Gastrocnemius medialis (tissue), 4 donors: ENCODE measurements around the gene USP31. TPM values are rescaled to one million over a fixed set of nuclear protein-coding genes. Genes with fewer than 3 reads are reported as not detected.

Experiments used
- ATAC-seq, 2 donors: fragments of 150-250 bp; one replicate each; pipeline ENCODE4 v1.9.1; 2016
- DNase-seq, 2 donors: peaks; one replicate each; pipeline ENCODE4 v3.0.0-alpha.2; 2019
- H3K27ac ChIP-seq, 4 donors: fragments of 200-600 bp; sonication (generic); 1 replicate in 1 of 4; 2 replicates in 3 of 4; pipeline ENCODE4 v1.5.1; 2016 to 2018; ENCODE audit warnings: mild to moderate bottlenecking in 2 of 4, moderate library complexity in 1 of 4
- H3K27me3 ChIP-seq, 3 donors: fragments of 200-600 bp; sonication (generic) in 2 of 3; 1 replicate in 1 of 3; 2 replicates in 2 of 3; pipeline versions ENCODE4 v1.5.1 to v1.6.0; 2016 to 2019; ENCODE audit warnings: mild to moderate bottlenecking in 1 of 3, moderate library complexity in 1 of 3
- H3K36me3 ChIP-seq, 2 donors: fragments of 200-600 bp; sonication (generic) in 1 of 2; one replicate each; pipeline ENCODE4 v1.5.1; 2017 to 2018
- H3K4me1 ChIP-seq, 2 donors: fragments of 200-600 bp; sonication (generic) in 1 of 2; one replicate each; pipeline ENCODE4 v1.5.1; 2016 to 2017; ENCODE audit warnings: mild to moderate bottlenecking in 2 of 2
- H3K4me3 ChIP-seq, 4 donors: fragments of 200-600 bp; sonication (generic) in 3 of 4; 1 replicate in 1 of 4; 2 replicates in 3 of 4; pipeline ENCODE4 v1.5.1; 2016 to 2019; ENCODE audit warnings: mild to moderate bottlenecking in 2 of 4
- H3K9me3 ChIP-seq, 3 donors: fragments of 200-600 bp; sonication (generic) in 2 of 3; 1 replicate in 1 of 3; 2 replicates in 2 of 3; pipeline ENCODE4 v1.5.1; 2016 to 2019
- POLR2A ChIP-seq, 2 donors: fragments of 450-650 bp; IDR thresholded peaks; one replicate each; pipeline ENCODE4 v1.6.1; 2017; ENCODE audit warnings: antibody characterized with exemption in 2 of 2, mild to moderate bottlenecking in 2 of 2, moderate library complexity in 2 of 2
- in situ Hi-C, 4 donors: fragments of 200-750 bp; cut with MboI; loops; one replicate each; pipeline versions ENCODE4 v1.15.0 to v1.8.0; 2017; ENCODE audit warnings: low sequenced_read_pairs in 4 of 4
- intact Hi-C: fragments of 100-400 bp; cut with DNase I; formaldehyde crosslinking; loops from one replicate; pipeline ENCODE4 v1.15.1; 2023; ENCODE audit warnings: low total_unique reads
- total RNA-seq, 4 donors: library from RNA; depleted of rRNA; stranded (reverse); fragments of >200 nt; gene quantifications; one replicate each; pipeline versions ENCODE4 v1.1.0 to v1.2.3, GENCODE V29; 2016
- TF ChIP-seq, protein P1 (sequence below), 5 experiments: fragments of 450-650 bp in 3 of 5; fragments of 200-600 bp in 2 of 5; sonication (generic) in 2 of 5; IDR thresholded peaks in 4 of 5; conservative IDR thresholded peaks in 1 of 5; 1 replicate in 4 of 5; 2 replicates in 1 of 5; pipeline ENCODE4 v1.5.1; 2016 to 2019; ENCODE audit warnings: antibody characterized with exemption in 5 of 5, mild to moderate bottlenecking in 3 of 5, moderate library complexity in 3 of 5

USP31 gene
- total RNA-seq, 4 donors from 2014 or later = 13.2 to 23.3 (median 18.7) TPM

DNA sequence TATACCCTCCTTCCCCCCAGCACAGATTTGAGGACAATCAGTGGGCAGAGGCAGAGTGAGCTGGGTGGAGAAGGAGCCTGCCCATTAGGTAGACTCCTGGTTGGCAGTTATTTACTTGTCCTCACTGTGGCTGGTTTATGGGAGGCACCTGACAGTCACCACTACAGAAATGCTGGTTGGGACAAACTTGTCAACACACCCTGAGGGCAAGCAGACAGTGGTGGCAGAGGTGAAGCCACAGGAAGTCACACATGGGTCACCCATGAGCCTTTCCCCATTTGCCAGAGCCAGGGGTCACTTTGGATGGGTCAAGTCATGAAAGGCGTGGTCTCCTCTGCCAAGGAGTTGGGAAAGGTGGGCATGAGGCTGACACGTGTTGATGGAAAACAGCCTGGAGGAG, 39.7 kb upstream of the USP31 start:
- H3K27me3 ChIP-seq = peaks cover 0 to 13% (median 13%) of the 10 kb centered on the region in 3 donors
- peaks cover 0 to 6% of the 10 kb centered on the region in 2 donors for H3K4me1 ChIP-seq
- intact Hi-C loops = no loop called here
- in situ Hi-C loops = no loop called here
- H3K4me3 ChIP-seq = no peak overlapping the region
- DNase-seq = no peak
- no peak overlapping the region for H3K27ac ChIP-seq
- TF ChIP-seq POLR2A (IDR thresholded peaks at IDR 0.05) = no peak
- TF ChIP-seq, protein P1, sequence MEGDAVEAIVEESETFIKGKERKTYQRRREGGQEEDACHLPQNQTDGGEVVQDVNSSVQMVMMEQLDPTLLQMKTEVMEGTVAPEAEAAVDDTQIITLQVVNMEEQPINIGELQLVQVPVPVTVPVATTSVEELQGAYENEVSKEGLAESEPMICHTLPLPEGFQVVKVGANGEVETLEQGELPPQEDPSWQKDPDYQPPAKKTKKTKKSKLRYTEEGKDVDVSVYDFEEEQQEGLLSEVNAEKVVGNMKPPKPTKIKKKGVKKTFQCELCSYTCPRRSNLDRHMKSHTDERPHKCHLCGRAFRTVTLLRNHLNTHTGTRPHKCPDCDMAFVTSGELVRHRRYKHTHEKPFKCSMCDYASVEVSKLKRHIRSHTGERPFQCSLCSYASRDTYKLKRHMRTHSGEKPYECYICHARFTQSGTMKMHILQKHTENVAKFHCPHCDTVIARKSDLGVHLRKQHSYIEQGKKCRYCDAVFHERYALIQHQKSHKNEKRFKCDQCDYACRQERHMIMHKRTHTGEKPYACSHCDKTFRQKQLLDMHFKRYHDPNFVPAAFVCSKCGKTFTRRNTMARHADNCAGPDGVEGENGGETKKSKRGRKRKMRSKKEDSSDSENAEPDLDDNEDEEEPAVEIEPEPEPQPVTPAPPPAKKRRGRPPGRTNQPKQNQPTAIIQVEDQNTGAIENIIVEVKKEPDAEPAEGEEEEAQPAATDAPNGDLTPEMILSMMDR (IDR thresholded peaks at IDR 0.05 in 4 of 5, conservative IDR thresholded peaks at IDR 0.05 in 1 of 5) = no peak
- no peak for ATAC-seq
- H3K9me3 ChIP-seq = no peaks in the 10 kb centered on the region
- H3K36me3 ChIP-seq = no peaks in the 10 kb centered on the region

DNA sequence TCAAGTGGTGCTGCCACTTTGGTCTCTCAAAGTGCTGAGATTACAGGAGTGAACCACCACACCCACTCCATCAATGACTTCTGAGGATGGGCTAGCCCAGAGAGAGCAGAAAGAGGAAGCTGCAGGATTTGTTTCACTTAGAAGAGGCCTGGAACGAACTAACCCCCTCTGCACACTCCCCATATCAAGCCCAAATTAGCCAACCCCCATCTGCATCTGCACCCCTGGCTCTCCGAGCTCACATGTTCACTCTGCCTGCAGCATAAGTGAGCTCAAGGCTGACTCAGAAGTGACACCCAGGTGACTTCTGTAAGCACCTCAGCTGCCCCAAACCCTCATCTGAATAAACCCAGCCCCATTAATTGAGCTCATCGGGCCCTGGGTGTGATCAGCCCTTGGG, 38.1 kb upstream of the USP31 start:
- no peaks in the 10 kb centered on the region for H3K36me3 ChIP-seq
- H3K27ac ChIP-seq = no peak overlapping the region
- intact Hi-C loops = no loop called here
- TF ChIP-seq, protein P1 (IDR thresholded peaks at IDR 0.05 in 4 of 5, conservative IDR thresholded peaks at IDR 0.05 in 1 of 5) = no peak
- TF ChIP-seq POLR2A (IDR thresholded peaks at IDR 0.05) = no peak
- no peak overlapping the region for H3K4me3 ChIP-seq
- H3K27me3 ChIP-seq = peaks cover 9 to 28% (median 24%) of the 10 kb centered on the region in 3 donors
- H3K9me3 ChIP-seq = no peaks in the 10 kb centered on the region
- H3K4me1 ChIP-seq = peaks cover 7 to 13% of the 10 kb centered on the region in 2 donors
- DNase-seq = no peak
- no peak for ATAC-seq
- in situ Hi-C loops = no loop called here

DNA sequence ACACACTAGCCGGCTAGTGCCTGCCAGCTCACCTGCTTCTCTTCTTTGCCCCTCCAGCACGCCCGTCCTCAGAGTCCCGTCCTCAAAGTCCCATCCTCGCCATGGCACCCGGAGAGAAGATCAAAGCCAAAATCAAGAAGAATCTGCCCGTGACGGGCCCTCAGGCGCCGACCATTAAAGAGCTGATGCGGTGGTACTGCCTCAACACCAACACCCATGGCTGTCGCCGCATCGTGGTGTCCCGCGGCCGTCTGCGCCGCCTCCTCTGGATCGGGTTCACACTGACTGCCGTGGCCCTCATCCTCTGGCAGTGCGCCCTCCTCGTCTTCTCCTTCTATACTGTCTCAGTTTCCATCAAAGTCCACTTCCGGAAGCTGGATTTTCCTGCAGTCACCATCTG, 36.9 kb upstream of the USP31 start:
- H3K27me3 ChIP-seq = peaks cover 15 to 33% (median 30%) of the 10 kb centered on the region in 3 donors

DNA sequence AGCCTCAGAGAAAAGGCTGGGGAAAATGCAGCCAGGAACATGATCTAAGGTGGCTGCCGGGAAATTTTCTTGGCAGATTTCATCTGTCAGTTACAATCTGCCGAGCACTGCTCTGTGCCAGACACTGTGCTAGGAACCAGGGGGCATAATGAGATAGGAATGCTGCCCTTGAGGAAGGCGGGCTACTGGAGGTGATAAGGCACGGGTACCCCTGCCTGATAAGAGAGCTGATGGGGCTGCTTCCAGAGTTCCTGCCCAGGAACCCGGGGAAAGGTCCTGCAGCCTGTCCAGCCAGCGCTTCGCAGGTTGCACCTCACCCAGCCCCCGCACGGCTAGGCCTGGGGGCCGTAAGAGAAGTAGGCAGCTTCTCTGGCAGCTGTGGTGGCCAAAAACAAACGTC, 36.4 kb upstream of the USP31 start:
- peaks cover 7 to 16% of the 10 kb centered on the region in 2 donors for H3K4me1 ChIP-seq
- no peak overlapping the region for H3K27ac ChIP-seq
- no peaks in the 10 kb centered on the region for H3K36me3 ChIP-seq
- H3K4me3 ChIP-seq = no peak overlapping the region
- H3K9me3 ChIP-seq = no peaks in the 10 kb centered on the region
- DNase-seq = no peak
- TF ChIP-seq POLR2A (IDR thresholded peaks at IDR 0.05) = no peak
- TF ChIP-seq, protein P1 (IDR thresholded peaks at IDR 0.05 in 4 of 5, conservative IDR thresholded peaks at IDR 0.05 in 1 of 5) = no peak
- peaks cover 18 to 33% (median 30%) of the 10 kb centered on the region in 3 donors for H3K27me3 ChIP-seq
- no peak for ATAC-seq
- intact Hi-C loops (no loop called here), in situ Hi-C loops (no loop called here)

More for the DNA sequence above, 36.9 kb upstream of the USP31 start:
- no peak for TF ChIP-seq POLR2A (IDR thresholded peaks at IDR 0.05)
- TF ChIP-seq, protein P1 (IDR thresholded peaks at IDR 0.05 in 4 of 5, conservative IDR thresholded peaks at IDR 0.05 in 1 of 5) = no peak
- H3K4me3 ChIP-seq = no peak overlapping the region
- H3K9me3 ChIP-seq = no peaks in the 10 kb centered on the region
- H3K36me3 ChIP-seq = no peaks in the 10 kb centered on the region
- H3K4me1 ChIP-seq = peaks cover 7 to 16% of the 10 kb centered on the region in 2 donors
- no peak for ATAC-seq
- in situ Hi-C loops = no loop called here
- DNase-seq = no peak
- intact Hi-C loops = no loop called here
- no peak overlapping the region for H3K27ac ChIP-seq

DNA sequence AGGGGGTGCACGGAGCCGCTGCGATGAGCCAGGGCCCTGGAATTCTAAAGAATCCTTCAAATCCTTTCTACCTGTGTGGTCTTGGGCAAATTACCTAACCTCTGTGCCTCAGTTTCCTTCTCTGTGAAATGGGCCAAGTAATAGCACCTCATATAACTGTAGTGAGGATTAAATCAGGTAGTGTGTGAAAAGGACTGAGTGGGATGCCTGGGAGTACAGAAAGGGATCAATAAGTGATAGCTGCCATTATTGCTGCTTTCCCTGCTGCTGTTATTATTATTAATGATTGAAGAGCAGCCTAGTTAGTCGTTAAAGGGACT, 34.3 kb upstream of the USP31 start:
- in situ Hi-C loops = loop anchor here in 2 of 4 donors (5.0 kb wide), 2 partner anchors 244 to 254 kb away; no protein-coding TSS in a partner anchor

More for the DNA sequence above, 34.3 kb upstream of the USP31 start:
- peaks cover 7 to 16% of the 10 kb centered on the region in 2 donors for H3K4me1 ChIP-seq
- H3K4me3 ChIP-seq = no peak overlapping the region
- intact Hi-C loops = no loop called here
- DNase-seq (no peak), ATAC-seq (no peak)
- H3K27ac ChIP-seq = no peak overlapping the region
- H3K9me3 ChIP-seq = no peaks in the 10 kb centered on the region
- H3K27me3 ChIP-seq = peaks cover 18 to 33% (median 30%) of the 10 kb centered on the region in 3 donors
- TF ChIP-seq, protein P1 (IDR thresholded peaks at IDR 0.05 in 4 of 5, conservative IDR thresholded peaks at IDR 0.05 in 1 of 5) = no peak
- no peak for TF ChIP-seq POLR2A (IDR thresholded peaks at IDR 0.05)
- no peaks in the 10 kb centered on the region for H3K36me3 ChIP-seq
